ENCODE measurements around the gene ADGRG4.

Gene ADGRG4

DNA sequence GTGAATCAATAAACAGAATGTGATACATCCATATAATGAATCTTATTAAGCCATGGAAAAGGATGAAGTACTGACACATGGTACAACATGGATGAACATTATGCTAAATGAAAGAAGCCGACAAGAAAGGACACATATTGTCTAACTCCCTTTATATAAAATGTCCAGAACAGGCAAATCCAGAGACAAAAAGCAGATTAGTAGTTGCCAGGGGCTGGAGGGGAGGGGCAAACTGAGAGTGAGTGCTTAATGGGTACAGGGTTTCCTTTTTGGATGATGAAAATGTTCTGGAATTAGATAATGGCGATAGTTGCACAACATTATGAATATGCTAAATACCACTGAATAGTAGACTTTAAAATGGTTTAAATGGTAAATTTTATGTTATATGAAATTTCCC is 17.4 kb downstream of the ADGRG4 start:
- no peaks in the 10 kb centered on the region for H3K9me3 ChIP-seq (ENCODE audit: low read length)
- peaks cover 3% of the 10 kb centered on the region for H3K27me3 ChIP-seq (ENCODE audit: insufficient read depth, low read length)
- no peak overlapping the region for H3K4me3 ChIP-seq (ENCODE audit: low read length)
- no peaks in the 10 kb centered on the region for H3K36me3 ChIP-seq (ENCODE audit: insufficient read depth, low read length)
- no peak overlapping the region for H2AFZ ChIP-seq (ENCODE audit: low read depth, low read length)
- no peaks in the 10 kb centered on the region for H3K4me1 ChIP-seq (ENCODE audit: insufficient read depth, low read length)

- Histone ChIP-seq H3K4me1 (ENCODE audit: insufficient read depth, low read length) (no peaks in the 10 kb centered on the region), H3K9me3 (ENCODE audit: low read length) (no peaks in the 10 kb centered on the region), H3K4me3 (ENCODE audit: low read length) (no peak overlapping the region), H2AFZ (ENCODE audit: low read depth, low read length) (no peak overlapping the region), H3K36me3 (ENCODE audit: insufficient read depth, low read length) (no peaks in the 10 kb centered on the region), H3K27me3 (ENCODE audit: insufficient read depth, low read length) (peaks cover 3% of the 10 kb centered on the region)
Observed at GRCh38 chrX:136318895-136319597, 18.3 kb downstream of the ADGRG4 start.

- no peaks in the 10 kb centered on the region for H3K36me3 ChIP-seq (ENCODE audit: insufficient read depth, low read length)
- no peak overlapping the region for H3K4me3 ChIP-seq (ENCODE audit: low read length)
- H2AFZ ChIP-seq (ENCODE audit: low read depth, low read length), result no peak overlapping the region
- no peaks in the 10 kb centered on the region for H3K9me3 ChIP-seq (ENCODE audit: low read length)
- no peaks in the 10 kb centered on the region for H3K4me1 ChIP-seq (ENCODE audit: insufficient read depth, low read length)
- peaks cover 3% of the 10 kb centered on the region for H3K27me3 ChIP-seq (ENCODE audit: insufficient read depth, low read length)
Observed at GRCh38 chrX:136319600-136319999, 18.8 kb downstream of the ADGRG4 start.

GRCh38 chrX:136321532-136321931 is 20.8 kb downstream of the ADGRG4 start:
- Histone ChIP-seq H3K9me3 (ENCODE audit: low read length) (no peaks in the 10 kb centered on the region), H3K36me3 (ENCODE audit: insufficient read depth, low read length) (no peaks in the 10 kb centered on the region), H2AFZ (ENCODE audit: low read depth, low read length) (no peak overlapping the region), H3K4me1 (ENCODE audit: insufficient read depth, low read length) (no peaks in the 10 kb centered on the region), H3K4me3 (ENCODE audit: low read length) (no peak overlapping the region), H3K27me3 (ENCODE audit: insufficient read depth, low read length) (peaks cover 3% of the 10 kb centered on the region)

- Histone ChIP-seq H3K27me3 (ENCODE audit: insufficient read depth, low read length) (peaks cover 3% of the 10 kb centered on the region), H3K4me1 (ENCODE audit: insufficient read depth, low read length) (no peaks in the 10 kb centered on the region)
Observed at GRCh38 chrX:136322064-136322463, 21.3 kb downstream of the ADGRG4 start.

GRCh38 chrX:136325377-136325776 is 24.6 kb downstream of the ADGRG4 start:
- Histone ChIP-seq H3K4me1 (ENCODE audit: insufficient read depth, low read length) (no peaks in the 10 kb centered on the region), H3K4me3 (ENCODE audit: low read length) (no peak overlapping the region), H2AFZ (ENCODE audit: low read depth, low read length) (no peak overlapping the region), H3K27me3 (ENCODE audit: insufficient read depth, low read length) (no peaks in the 10 kb centered on the region), H3K36me3 (ENCODE audit: insufficient read depth, low read length) (no peaks in the 10 kb centered on the region), H3K9me3 (ENCODE audit: low read length) (no peaks in the 10 kb centered on the region)

More at GRCh38 chrX:136322064-136322463, 21.3 kb downstream of the ADGRG4 start:
- no peak overlapping the region for H3K4me3 ChIP-seq (ENCODE audit: low read length)
- H3K36me3 ChIP-seq (ENCODE audit: insufficient read depth, low read length), result no peaks in the 10 kb centered on the region
- H3K9me3 ChIP-seq (ENCODE audit: low read length), result no peaks in the 10 kb centered on the region
- H2AFZ ChIP-seq (ENCODE audit: low read depth, low read length), result no peak overlapping the region

- Histone ChIP-seq H3K4me3 (ENCODE audit: low read length) (no peak overlapping the region), H3K27me3 (ENCODE audit: insufficient read depth, low read length) (no peaks in the 10 kb centered on the region), H2AFZ (ENCODE audit: low read depth, low read length) (no peak overlapping the region), H3K4me1 (ENCODE audit: insufficient read depth, low read length) (no peaks in the 10 kb centered on the region), H3K9me3 (ENCODE audit: low read length) (no peaks in the 10 kb centered on the region), H3K36me3 (ENCODE audit: insufficient read depth, low read length) (no peaks in the 10 kb centered on the region)
Observed at GRCh38 chrX:136328933-136329332, 28.2 kb downstream of the ADGRG4 start.

GRCh38 chrX:136336623-136337022 is 35.9 kb downstream of the ADGRG4 start:
- H3K27me3 ChIP-seq (ENCODE audit: insufficient read depth, low read length), result no peaks in the 10 kb centered on the region
- H3K4me1 ChIP-seq (ENCODE audit: insufficient read depth, low read length), result no peaks in the 10 kb centered on the region
- no peak overlapping the region for H3K4me3 ChIP-seq (ENCODE audit: low read length)
- no peaks in the 10 kb centered on the region for H3K36me3 ChIP-seq (ENCODE audit: insufficient read depth, low read length)
- H3K9me3 ChIP-seq (ENCODE audit: low read length), result no peaks in the 10 kb centered on the region
- H2AFZ ChIP-seq (ENCODE audit: low read depth, low read length), result no peak overlapping the region

DNA sequence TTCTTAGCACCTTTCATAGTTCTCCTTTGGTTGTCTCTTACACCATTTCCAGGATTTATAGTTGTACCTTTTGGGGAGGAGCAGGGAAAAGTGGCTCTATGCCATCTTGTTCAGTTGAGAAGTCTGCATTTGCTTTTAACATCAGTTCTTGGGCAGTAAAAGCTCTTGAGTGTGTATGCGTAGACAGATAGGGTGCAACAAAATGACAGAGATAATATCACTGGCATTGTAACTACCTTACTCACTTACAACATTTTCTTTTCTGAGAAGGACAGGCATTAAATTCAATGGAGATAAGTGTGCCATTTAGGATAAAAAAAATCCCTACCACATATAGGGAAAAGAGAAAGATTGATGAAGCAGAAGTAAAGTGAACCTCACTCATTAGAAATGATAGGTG is 38.9 kb downstream of the ADGRG4 start:
- H3K4me1 ChIP-seq (ENCODE audit: insufficient read depth, low read length), result no peaks in the 10 kb centered on the region
- H3K27me3 ChIP-seq (ENCODE audit: insufficient read depth, low read length), result no peaks in the 10 kb centered on the region
- H3K36me3 ChIP-seq (ENCODE audit: insufficient read depth, low read length), result no peaks in the 10 kb centered on the region
- H3K9me3 ChIP-seq (ENCODE audit: low read length), result no peaks in the 10 kb centered on the region
- no peak overlapping the region for H2AFZ ChIP-seq (ENCODE audit: low read depth, low read length)
- no peak overlapping the region for H3K4me3 ChIP-seq (ENCODE audit: low read length)

GRCh38 chrX:136344320-136344719 is 43.6 kb downstream of the ADGRG4 start:
- no peaks in the 10 kb centered on the region for H3K4me1 ChIP-seq (ENCODE audit: insufficient read depth, low read length)

DNA sequence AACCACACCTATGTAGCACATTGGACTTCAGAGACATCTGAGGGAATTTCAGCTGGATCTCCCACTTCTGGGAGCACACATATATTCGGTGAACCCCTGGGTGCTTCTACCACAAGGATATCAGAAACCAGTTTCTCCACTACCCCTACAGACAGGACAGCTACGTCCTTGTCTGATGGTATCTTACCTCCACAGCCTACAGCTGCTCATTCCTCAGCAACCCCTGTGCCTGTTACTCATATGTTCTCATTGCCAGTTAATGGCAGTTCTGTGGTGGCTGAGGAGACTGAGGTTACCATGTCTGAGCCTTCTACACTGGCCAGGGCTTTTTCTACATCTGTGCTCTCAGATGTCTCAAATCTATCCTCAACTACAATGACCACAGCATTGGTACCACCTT is 45.7 kb downstream of the ADGRG4 start:
- H3K9me3 ChIP-seq (ENCODE audit: low read length), result no peaks in the 10 kb centered on the region
- no peak overlapping the region for H2AFZ ChIP-seq (ENCODE audit: low read depth, low read length)
- no peak overlapping the region for H3K4me3 ChIP-seq (ENCODE audit: low read length)
- no peaks in the 10 kb centered on the region for H3K4me1 ChIP-seq (ENCODE audit: insufficient read depth, low read length)
- no peaks in the 10 kb centered on the region for H3K36me3 ChIP-seq (ENCODE audit: insufficient read depth, low read length)
- no peaks in the 10 kb centered on the region for H3K27me3 ChIP-seq (ENCODE audit: insufficient read depth, low read length)

More at GRCh38 chrX:136344320-136344719, 43.6 kb downstream of the ADGRG4 start:
- H3K36me3 ChIP-seq (ENCODE audit: insufficient read depth, low read length), result no peaks in the 10 kb centered on the region
- H3K9me3 ChIP-seq (ENCODE audit: low read length), result no peaks in the 10 kb centered on the region
- no peak overlapping the region for H3K4me3 ChIP-seq (ENCODE audit: low read length)
- H3K27me3 ChIP-seq (ENCODE audit: insufficient read depth, low read length), result no peaks in the 10 kb centered on the region
- no peak overlapping the region for H2AFZ ChIP-seq (ENCODE audit: low read depth, low read length)

GRCh38 chrX:136347706-136348105 is 46.9 kb downstream of the ADGRG4 start:
- Histone ChIP-seq H3K9me3 (ENCODE audit: low read length) (no peaks in the 10 kb centered on the region), H3K27me3 (ENCODE audit: insufficient read depth, low read length) (no peaks in the 10 kb centered on the region), H3K4me1 (ENCODE audit: insufficient read depth, low read length) (no peaks in the 10 kb centered on the region), H3K4me3 (ENCODE audit: low read length) (no peak overlapping the region), H2AFZ (ENCODE audit: low read depth, low read length) (no peak overlapping the region), H3K36me3 (ENCODE audit: insufficient read depth, low read length) (no peaks in the 10 kb centered on the region)

GRCh38 chrX:136353526-136354093 is 52.8 kb downstream of the ADGRG4 start:
- Histone ChIP-seq H3K4me3 (ENCODE audit: low read length) (no peak overlapping the region), H3K36me3 (ENCODE audit: insufficient read depth, low read length) (no peaks in the 10 kb centered on the region), H3K9me3 (ENCODE audit: low read length) (no peaks in the 10 kb centered on the region), H3K27me3 (ENCODE audit: insufficient read depth, low read length) (no peaks in the 10 kb centered on the region), H3K4me1 (ENCODE audit: insufficient read depth, low read length) (no peaks in the 10 kb centered on the region), H2AFZ (ENCODE audit: low read depth, low read length) (no peak overlapping the region)

DNA sequence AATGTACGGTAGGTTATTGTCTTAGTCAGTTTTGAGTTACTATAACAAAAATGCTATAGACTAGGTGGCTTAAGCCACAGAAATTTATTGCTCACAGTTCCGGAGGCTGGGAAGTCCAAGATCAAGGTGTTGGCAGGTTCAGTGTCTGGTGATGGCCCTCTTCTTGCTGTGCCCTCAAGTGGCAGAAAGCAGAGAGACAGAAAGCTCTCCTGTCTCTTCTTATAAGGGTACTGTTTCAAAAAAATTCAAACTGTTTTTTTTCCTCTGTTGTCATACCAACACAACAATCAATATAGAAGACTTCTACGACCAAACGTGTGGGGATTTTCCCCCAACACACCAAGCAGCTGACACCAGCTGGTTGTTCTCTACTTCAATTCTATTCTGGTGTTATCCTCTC is 53.4 kb downstream of the ADGRG4 start:
- Histone ChIP-seq H3K4me1 (ENCODE audit: insufficient read depth, low read length) (no peaks in the 10 kb centered on the region), H3K9me3 (ENCODE audit: low read length) (no peaks in the 10 kb centered on the region), H3K4me3 (ENCODE audit: low read length) (no peak overlapping the region), H3K27me3 (ENCODE audit: insufficient read depth, low read length) (no peaks in the 10 kb centered on the region), H2AFZ (ENCODE audit: low read depth, low read length) (no peak overlapping the region), H3K36me3 (ENCODE audit: insufficient read depth, low read length) (no peaks in the 10 kb centered on the region)

Measured in neuron (in vitro differentiated cells).